Stimulated activated naive CD8-positive, alpha-beta T cell treated with anti-CD3 and anti-CD28 coated beads, Interleukin-15, amount 100 ng/mL, for 72 hours (primary cell): ENCODE data around the gene ZNF366.

ENCODE experiments used
- ATAC-seq: fragments of 150-1000 bp; cut with Tn5 transposase; 2 replicates; pipeline ENCODE4 v1.10.0; 2021; ENCODE audit warnings: mild to moderate bottlenecking, moderate library complexity
- DNase-seq, 2 donors: peaks; one replicate each; pipeline ENCODE4 v3.0.0; 2021 to 2022
- H3K27ac Mint-ChIP-seq, 2 donors: one replicate each; pipeline ENCODE4 v1.8.0; 2022; ENCODE audit warnings: mild to moderate bottlenecking in 2 of 2, mixed read lengths in 2 of 2, moderate library complexity in 2 of 2
- H3K27me3 Mint-ChIP-seq: one replicate; pipeline ENCODE4 v1.8.0; 2022; ENCODE audit warnings: mixed read lengths
- H3K4me1 Mint-ChIP-seq: one replicate; pipeline ENCODE4 v1.8.0; 2022; ENCODE audit warnings: mild to moderate bottlenecking, mixed read lengths
- H3K4me3 Mint-ChIP-seq, 2 donors: one replicate each; pipeline ENCODE4 v1.8.0; 2022; ENCODE audit warnings: mild to moderate bottlenecking in 2 of 2, mixed read lengths in 2 of 2, moderate library complexity in 1 of 2
- H3K9me3 Mint-ChIP-seq, 2 donors: one replicate each; pipeline ENCODE4 v1.8.0; 2022; ENCODE audit warnings: mixed read lengths in 2 of 2

ZNF366 gene

GRCh38 chr5:72468024-72468423 lies 39.2 kb downstream of the ZNF366 start:
- H3K4me3 Mint-ChIP-seq, result no peak overlapping the region
- no peak for ATAC-seq
- peaks cover 29% of the 10 kb centered on the region for H3K27me3 Mint-ChIP-seq
- no peaks in the 10 kb centered on the region for H3K9me3 Mint-ChIP-seq
- no peak overlapping the region for H3K27ac Mint-ChIP-seq
- DNase-seq, result no peak
- H3K4me1 Mint-ChIP-seq, result peaks cover 6% of the 10 kb centered on the region

DNA sequence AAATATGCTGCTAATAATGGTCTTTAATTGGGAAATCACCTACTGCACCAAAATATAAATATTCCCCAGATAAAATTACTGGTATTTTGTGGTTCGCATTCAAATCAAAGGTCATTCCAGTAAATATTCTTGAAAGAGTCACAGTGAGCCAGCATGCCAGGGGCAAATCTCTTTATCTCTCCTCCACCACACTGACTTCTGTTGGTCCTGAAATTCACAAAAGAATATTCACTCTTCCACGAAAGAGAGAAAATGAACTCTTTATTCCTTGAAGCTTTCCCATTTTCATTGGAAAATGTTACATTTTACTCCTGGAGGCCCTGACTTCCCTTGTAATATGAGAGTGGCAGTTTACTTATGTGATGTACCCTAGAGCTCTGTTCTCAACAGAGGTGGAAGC lies 39.7 kb downstream of the ZNF366 start:
- DNase-seq, result no peak
- H3K27ac Mint-ChIP-seq, result no peak overlapping the region
- H3K4me1 Mint-ChIP-seq, result peaks cover 6% of the 10 kb centered on the region
- no peaks in the 10 kb centered on the region for H3K9me3 Mint-ChIP-seq
- H3K4me3 Mint-ChIP-seq, result no peak overlapping the region
- ATAC-seq, result no peak
- peaks cover 34% of the 10 kb centered on the region for H3K27me3 Mint-ChIP-seq

DNA sequence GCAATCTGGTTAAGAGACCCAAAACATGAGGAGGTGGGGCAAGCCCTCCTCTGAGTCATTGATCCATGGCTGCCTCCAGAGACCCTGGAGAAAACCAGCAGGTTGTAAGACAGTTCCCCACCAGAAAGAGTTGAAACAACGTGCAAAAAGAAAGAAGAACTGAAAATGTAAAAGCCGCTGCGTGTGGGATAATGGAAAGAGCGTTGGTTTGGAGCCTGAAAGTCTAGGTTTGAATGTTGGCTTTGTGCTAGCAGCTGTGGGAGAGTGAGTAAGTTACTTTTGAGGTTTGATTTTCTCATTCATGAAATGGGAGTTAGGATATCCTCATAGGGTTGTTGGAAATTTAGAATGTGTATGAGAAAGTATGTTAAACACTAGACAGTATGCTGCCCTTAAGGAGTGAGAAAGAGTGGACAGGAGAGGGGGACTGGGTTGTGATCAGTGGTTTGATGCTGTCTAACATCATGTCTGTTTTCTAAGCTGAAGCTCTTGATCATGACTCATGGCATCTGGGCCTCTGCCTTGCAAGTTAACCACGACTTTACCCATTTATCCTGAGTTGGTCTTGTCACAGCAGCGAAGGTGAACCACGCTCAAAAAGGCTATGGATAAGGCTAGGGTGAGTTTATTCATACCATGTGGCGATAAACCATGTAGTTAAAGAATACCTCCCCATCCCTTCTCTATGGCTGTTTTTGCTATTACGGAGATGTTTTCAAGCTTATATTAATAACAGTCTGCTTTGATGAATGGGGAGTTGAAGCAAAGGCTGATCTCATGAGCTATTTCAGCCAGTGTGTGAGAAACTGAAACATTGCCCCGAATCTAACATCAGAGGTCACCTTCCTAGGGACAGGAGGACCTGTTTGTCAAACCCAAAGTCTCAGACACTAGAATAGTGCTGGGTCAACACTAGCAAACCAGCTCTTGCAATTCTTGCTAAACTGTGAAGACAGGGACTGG lies 41.3 kb downstream of the ZNF366 start:
- H3K9me3 Mint-ChIP-seq, result no peaks in the 10 kb centered on the region
- H3K4me1 Mint-ChIP-seq, result peaks cover 6% of the 10 kb centered on the region
- peak; percentile 66 for ATAC-seq
- DNase-seq, result no peak
- H3K27me3 Mint-ChIP-seq, result peaks cover 24% of the 10 kb centered on the region
- no peak overlapping the region for H3K4me3 Mint-ChIP-seq
- H3K27ac Mint-ChIP-seq, result no peak overlapping the region

- Mint-ChIP-seq H3K4me1 (peaks cover 6% of the 10 kb centered on the region), H3K9me3 (no peaks in the 10 kb centered on the region), H3K27me3 (peaks cover 18% of the 10 kb centered on the region), H3K27ac (no peak overlapping the region), H3K4me3 (no peak overlapping the region)
- DNase-seq (no peak), ATAC-seq (no peak)
Observed at GRCh38 chr5:72465066-72465465, 42.1 kb downstream of the ZNF366 start.

DNA sequence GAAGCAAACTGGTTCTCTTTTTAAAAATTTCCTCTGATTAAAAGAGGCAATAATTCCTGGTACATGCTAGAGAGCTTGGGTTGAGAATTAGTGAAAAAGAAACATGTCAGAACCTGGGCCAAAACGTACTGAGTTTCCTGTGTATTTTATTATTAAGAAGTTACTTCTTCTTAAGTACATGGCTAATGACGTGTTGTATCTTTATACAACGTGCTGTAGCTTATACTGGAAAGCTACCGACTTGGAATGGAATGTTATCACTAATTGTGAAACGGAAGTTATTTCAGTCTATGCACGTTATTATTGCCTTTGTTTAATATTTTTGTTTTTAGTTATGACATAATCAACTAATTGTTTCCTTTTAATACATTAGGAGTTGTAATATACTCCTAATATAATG lies 43.1 kb downstream of the ZNF366 start:
- H3K27ac Mint-ChIP-seq, result no peak overlapping the region
- H3K9me3 Mint-ChIP-seq, result no peaks in the 10 kb centered on the region
- H3K4me1 Mint-ChIP-seq, result peaks cover 10% of the 10 kb centered on the region
- no peak for DNase-seq
- ATAC-seq, result no peak
- H3K4me3 Mint-ChIP-seq, result no peak overlapping the region
- H3K27me3 Mint-ChIP-seq, result peaks cover 18% of the 10 kb centered on the region

DNA sequence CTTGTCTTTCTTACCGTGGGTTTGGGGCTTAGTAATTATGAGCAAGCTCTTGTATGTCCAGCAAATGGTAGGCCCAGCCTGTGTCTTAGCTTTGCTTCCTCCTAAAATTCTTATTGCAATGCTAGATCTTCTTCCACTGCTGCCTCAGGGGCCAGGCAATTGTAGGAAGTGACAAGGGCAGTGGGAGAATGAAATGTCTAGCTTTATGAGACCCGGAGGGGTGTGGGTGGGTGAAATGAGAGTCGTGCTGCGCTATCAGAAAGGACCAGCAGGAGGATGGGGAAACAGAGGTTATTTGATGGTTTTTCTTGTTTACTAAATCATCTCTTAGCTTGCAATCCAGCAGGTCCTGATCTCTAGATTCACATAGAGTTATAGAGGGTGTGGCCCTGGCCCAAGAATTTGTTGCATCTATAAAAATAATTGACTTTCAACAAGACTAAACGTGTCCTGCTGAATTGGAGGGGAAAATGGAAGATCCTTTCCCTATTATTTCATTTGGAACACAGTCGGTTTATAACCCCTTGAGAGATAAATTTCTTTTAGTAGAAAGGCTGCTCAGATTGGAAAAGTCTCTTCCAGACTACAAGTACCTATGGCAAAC lies 43.7 kb downstream of the ZNF366 start:
- H3K4me1 Mint-ChIP-seq, result peaks cover 12% of the 10 kb centered on the region
- no peak overlapping the region for H3K4me3 Mint-ChIP-seq
- peaks cover 18% of the 10 kb centered on the region for H3K27me3 Mint-ChIP-seq
- no peak for ATAC-seq
- no peaks in the 10 kb centered on the region for H3K9me3 Mint-ChIP-seq
- DNase-seq, result no peak
- no peak overlapping the region for H3K27ac Mint-ChIP-seq

GRCh38 chr5:72460413-72460812 lies 46.8 kb downstream of the ZNF366 start:
- Mint-ChIP-seq H3K4me1 (peaks cover 8% of the 10 kb centered on the region), H3K4me3 (no peak overlapping the region), H3K9me3 (no peaks in the 10 kb centered on the region), H3K27ac (no peak overlapping the region), H3K27me3 (peaks cover 18% of the 10 kb centered on the region)
- DNase-seq, result no peak
- no peak for ATAC-seq

DNA sequence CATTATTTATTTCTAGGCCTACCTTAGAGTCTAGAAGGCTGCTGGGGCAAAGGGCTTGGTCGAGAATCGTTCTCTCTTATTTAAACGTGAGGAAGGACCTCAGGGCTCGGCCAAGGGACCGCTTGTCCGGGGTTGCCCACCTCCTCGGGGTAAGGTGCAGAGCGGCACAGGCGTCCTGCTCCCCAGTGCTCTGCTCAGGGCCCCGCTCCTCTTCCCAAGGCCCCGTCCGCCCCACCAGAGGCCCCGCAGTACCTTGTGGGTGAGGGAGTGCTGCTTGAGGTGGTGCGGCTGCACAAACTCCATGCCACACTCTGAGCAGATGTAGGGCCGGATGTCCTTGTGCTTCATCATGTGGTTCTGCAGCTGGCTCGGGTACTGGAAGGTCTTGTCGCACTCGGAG lies 47.3 kb downstream of the ZNF366 start:
- no peak for DNase-seq
- Mint-ChIP-seq H3K9me3 (no peaks in the 10 kb centered on the region), H3K4me3 (no peak overlapping the region), H3K27me3 (peaks cover 22% of the 10 kb centered on the region), H3K27ac (no peak overlapping the region), H3K4me1 (peaks cover 6% of the 10 kb centered on the region)
- peak; percentile 36 for ATAC-seq

GRCh38 chr5:72459089-72459661 lies 48.0 kb downstream of the ZNF366 start:
- Mint-ChIP-seq H3K27ac (peak overlapping the region in 1 of 2 donors; percentile 19), H3K4me3 (no peak overlapping the region), H3K27me3 (peaks cover 23% of the 10 kb centered on the region), H3K4me1 (peaks cover 6% of the 10 kb centered on the region), H3K9me3 (no peaks in the 10 kb centered on the region)
- peak; percentile 36 for ATAC-seq
- DNase-seq, result no peak

DNA sequence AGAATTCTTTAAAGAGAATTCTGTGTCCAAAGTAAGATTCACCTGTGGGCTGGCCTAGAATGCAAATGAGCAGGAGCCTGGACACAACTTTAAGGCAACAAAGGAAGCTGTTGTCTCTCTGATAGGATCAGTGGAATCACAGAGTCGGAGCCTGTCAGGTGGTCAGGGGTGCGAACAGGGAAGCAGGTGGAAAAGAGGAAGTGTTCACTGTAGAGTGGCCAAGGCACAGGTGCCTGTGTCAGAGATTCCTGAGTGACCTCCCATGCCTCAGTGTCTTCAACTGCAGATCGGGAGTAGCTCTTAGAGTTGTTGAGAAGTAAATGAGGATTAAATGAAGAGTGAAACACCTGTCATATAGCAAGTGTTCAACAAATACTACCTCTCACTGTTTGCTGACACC lies 48.8 kb downstream of the ZNF366 start:
- Mint-ChIP-seq H3K27me3 (peaks cover 19% of the 10 kb centered on the region), H3K4me3 (no peak overlapping the region), H3K9me3 (no peaks in the 10 kb centered on the region), H3K27ac (no peak overlapping the region), H3K4me1 (peaks cover 6% of the 10 kb centered on the region)
- no peak for DNase-seq
- ATAC-seq, result no peak

- Mint-ChIP-seq H3K4me3 (no peak overlapping the region), H3K4me1 (peaks cover 6% of the 10 kb centered on the region), H3K9me3 (no peaks in the 10 kb centered on the region), H3K27ac (no peak overlapping the region), H3K27me3 (peaks cover 10% of the 10 kb centered on the region)
- DNase-seq (no peak), ATAC-seq (no peak)
Observed at GRCh38 chr5:72457491-72457890, 49.7 kb downstream of the ZNF366 start.

DNA sequence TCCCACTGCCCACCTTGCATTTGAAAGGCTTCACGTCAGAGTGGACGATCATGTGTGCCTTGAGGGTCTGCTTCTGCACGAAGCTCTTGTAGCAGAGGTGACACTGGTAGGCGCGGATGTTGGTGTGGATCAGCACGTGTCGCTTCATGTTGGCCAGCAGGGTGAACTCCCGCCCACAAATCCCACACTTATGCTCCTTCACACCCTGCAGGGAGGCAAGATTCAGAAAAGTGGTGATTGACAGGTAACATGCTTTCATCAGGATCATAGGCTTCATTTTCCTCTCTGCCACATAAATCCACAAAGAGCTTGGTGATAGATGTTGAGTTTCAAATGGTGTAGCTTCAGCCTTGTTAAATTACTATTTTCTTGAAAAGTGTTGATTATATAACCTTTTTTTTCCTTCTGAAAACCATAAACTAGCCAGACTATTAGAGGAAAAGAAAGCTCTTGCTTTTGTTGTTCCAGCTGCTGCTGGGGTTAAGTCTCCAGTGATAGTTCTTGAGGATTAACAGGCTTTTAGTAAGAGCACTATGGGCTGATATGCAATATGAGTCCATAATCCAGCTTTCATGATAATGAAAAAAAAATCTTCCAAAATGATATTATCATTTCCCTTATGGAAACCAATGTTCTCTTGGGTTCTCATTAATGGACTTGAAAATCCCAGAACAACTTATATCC lies 50.7 kb downstream of the ZNF366 start:
- DNase-seq (no peak), ATAC-seq (no peak)
- H3K4me1 Mint-ChIP-seq, result peaks cover 6% of the 10 kb centered on the region
- no peaks in the 10 kb centered on the region for H3K9me3 Mint-ChIP-seq
- no peak overlapping the region for H3K4me3 Mint-ChIP-seq
- H3K27ac Mint-ChIP-seq, result no peak overlapping the region
- H3K27me3 Mint-ChIP-seq, result peaks cover 12% of the 10 kb centered on the region

GRCh38 chr5:72455476-72455875 lies 51.7 kb downstream of the ZNF366 start:
- DNase-seq (no peak), ATAC-seq (no peak)
- peaks cover 6% of the 10 kb centered on the region for H3K4me1 Mint-ChIP-seq
- H3K4me3 Mint-ChIP-seq, result no peak overlapping the region
- no peaks in the 10 kb centered on the region for H3K9me3 Mint-ChIP-seq
- no peak overlapping the region for H3K27ac Mint-ChIP-seq
- H3K27me3 Mint-ChIP-seq, result peaks cover 23% of the 10 kb centered on the region

DNA sequence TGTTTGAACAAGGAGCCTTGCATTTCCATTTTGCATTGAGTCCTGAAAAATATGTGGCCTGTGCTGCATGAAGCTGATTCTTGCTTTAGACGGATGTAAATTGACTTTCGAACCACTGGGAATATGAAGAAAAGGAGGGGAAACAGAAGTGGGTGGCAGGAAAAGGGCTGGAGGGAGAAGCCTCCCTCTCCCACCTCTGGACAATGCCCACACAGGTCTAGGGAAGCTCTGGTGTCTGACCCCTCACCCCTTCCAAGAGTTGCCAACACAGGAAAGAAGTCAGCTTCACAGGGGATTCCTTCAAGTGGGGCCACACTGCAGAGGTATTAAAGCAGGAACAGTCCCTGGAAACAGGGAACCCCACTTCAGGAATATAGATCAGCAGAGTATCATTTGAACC lies 52.2 kb downstream of the ZNF366 start:
- H3K27me3 Mint-ChIP-seq, result peaks cover 24% of the 10 kb centered on the region
- no peaks in the 10 kb centered on the region for H3K9me3 Mint-ChIP-seq
- ATAC-seq, result no peak
- H3K4me1 Mint-ChIP-seq, result peaks cover 6% of the 10 kb centered on the region
- no peak overlapping the region for H3K4me3 Mint-ChIP-seq
- DNase-seq, result no peak
- H3K27ac Mint-ChIP-seq, result no peak overlapping the region

DNA sequence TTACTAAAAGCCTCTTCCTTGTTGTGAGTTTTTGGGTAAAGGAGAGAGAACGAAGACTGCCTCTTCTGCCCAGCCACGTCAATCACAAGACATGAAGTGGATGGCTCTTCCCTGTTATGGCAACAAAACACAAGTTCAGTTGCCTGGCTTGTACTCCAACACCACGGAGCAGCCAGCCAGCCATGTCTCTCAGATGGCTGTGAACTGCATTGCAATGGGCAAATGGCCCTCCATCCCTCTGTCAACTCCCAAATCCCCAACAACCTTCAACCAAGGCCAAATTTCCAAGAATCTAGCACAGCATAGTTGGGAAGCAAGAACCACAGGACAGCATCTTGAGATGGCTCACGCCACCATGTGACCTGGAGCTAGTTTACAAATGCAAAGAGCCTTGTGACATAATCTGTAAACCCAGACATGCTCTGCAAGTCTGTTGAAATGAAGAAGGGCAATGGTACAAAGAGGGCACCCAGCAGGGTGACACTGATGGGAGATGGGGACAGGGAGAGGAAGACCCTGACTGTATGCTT lies 53.9 kb downstream of the ZNF366 start:
- no peak for ATAC-seq
- H3K27me3 Mint-ChIP-seq, result peaks cover 30% of the 10 kb centered on the region
- H3K27ac Mint-ChIP-seq, result no peak overlapping the region
- DNase-seq, result no peak
- no peaks in the 10 kb centered on the region for H3K9me3 Mint-ChIP-seq
- H3K4me1 Mint-ChIP-seq, result no peaks in the 10 kb centered on the region
- no peak overlapping the region for H3K4me3 Mint-ChIP-seq
